Gastrocnemius medialis (tissue), 4 donors: Measurements from ENCODE around the gene PERM1. TPM values are rescaled to one million over a fixed set of nuclear protein-coding genes. Genes with fewer than 3 reads are reported as not detected.
"Not testable (repeated sequence)": the region's sequence is repeated elsewhere in the genome, so short reads cannot be mapped to it uniquely, and the experiment has no call there.

ENCODE experiments used
- ATAC-seq, 2 donors: fragments of 150-250 bp; one replicate each; pipeline ENCODE4 v1.9.1; 2016
- DNase-seq, 2 donors: peaks; one replicate each; pipeline ENCODE4 v3.0.0-alpha.2; 2019
- H3K27ac ChIP-seq, 4 donors: fragments of 200-600 bp; sonication (generic); 1 replicate in 1 of 4; 2 replicates in 3 of 4; pipeline ENCODE4 v1.5.1; 2016 to 2018; ENCODE audit warnings: mild to moderate bottlenecking in 2 of 4, moderate library complexity in 1 of 4
- H3K27me3 ChIP-seq, 3 donors: fragments of 200-600 bp; sonication (generic) in 2 of 3; 1 replicate in 1 of 3; 2 replicates in 2 of 3; pipeline versions ENCODE4 v1.5.1 to v1.6.0; 2016 to 2019; ENCODE audit warnings: mild to moderate bottlenecking in 1 of 3, moderate library complexity in 1 of 3
- H3K36me3 ChIP-seq, 2 donors: fragments of 200-600 bp; sonication (generic) in 1 of 2; one replicate each; pipeline ENCODE4 v1.5.1; 2017 to 2018
- H3K4me1 ChIP-seq, 2 donors: fragments of 200-600 bp; sonication (generic) in 1 of 2; one replicate each; pipeline ENCODE4 v1.5.1; 2016 to 2017; ENCODE audit warnings: mild to moderate bottlenecking in 2 of 2
- H3K4me3 ChIP-seq, 4 donors: fragments of 200-600 bp; sonication (generic) in 3 of 4; 1 replicate in 1 of 4; 2 replicates in 3 of 4; pipeline ENCODE4 v1.5.1; 2016 to 2019; ENCODE audit warnings: mild to moderate bottlenecking in 2 of 4
- H3K9me3 ChIP-seq, 3 donors: fragments of 200-600 bp; sonication (generic) in 2 of 3; 1 replicate in 1 of 3; 2 replicates in 2 of 3; pipeline ENCODE4 v1.5.1; 2016 to 2019
- POLR2A ChIP-seq, 2 donors: fragments of 450-650 bp; IDR thresholded peaks; one replicate each; pipeline ENCODE4 v1.6.1; 2017; ENCODE audit warnings: antibody characterized with exemption in 2 of 2, mild to moderate bottlenecking in 2 of 2, moderate library complexity in 2 of 2
- in situ Hi-C, 4 donors: fragments of 200-750 bp; cut with MboI; loops; one replicate each; pipeline versions ENCODE4 v1.15.0 to v1.8.0; 2017; ENCODE audit warnings: low sequenced_read_pairs in 4 of 4
- intact Hi-C: fragments of 100-400 bp; cut with DNase I; formaldehyde crosslinking; loops from one replicate; pipeline ENCODE4 v1.15.1; 2023; ENCODE audit warnings: low total_unique reads
- total RNA-seq, 4 donors: library from RNA; depleted of rRNA; stranded (reverse); fragments of >200 nt; gene quantifications; one replicate each; pipeline versions ENCODE4 v1.1.0 to v1.2.3, GENCODE V29; 2016
- TF ChIP-seq, protein P1 (sequence below), 5 experiments: fragments of 450-650 bp in 3 of 5; fragments of 200-600 bp in 2 of 5; sonication (generic) in 2 of 5; IDR thresholded peaks in 4 of 5; conservative IDR thresholded peaks in 1 of 5; 1 replicate in 4 of 5; 2 replicates in 1 of 5; pipeline ENCODE4 v1.5.1; 2016 to 2019; ENCODE audit warnings: antibody characterized with exemption in 5 of 5, mild to moderate bottlenecking in 3 of 5, moderate library complexity in 3 of 5

The PERM1 gene
- total RNA-seq, 4 donors from 2014 or later: 38.9 to 218 (median 98.8) TPM

DNA sequence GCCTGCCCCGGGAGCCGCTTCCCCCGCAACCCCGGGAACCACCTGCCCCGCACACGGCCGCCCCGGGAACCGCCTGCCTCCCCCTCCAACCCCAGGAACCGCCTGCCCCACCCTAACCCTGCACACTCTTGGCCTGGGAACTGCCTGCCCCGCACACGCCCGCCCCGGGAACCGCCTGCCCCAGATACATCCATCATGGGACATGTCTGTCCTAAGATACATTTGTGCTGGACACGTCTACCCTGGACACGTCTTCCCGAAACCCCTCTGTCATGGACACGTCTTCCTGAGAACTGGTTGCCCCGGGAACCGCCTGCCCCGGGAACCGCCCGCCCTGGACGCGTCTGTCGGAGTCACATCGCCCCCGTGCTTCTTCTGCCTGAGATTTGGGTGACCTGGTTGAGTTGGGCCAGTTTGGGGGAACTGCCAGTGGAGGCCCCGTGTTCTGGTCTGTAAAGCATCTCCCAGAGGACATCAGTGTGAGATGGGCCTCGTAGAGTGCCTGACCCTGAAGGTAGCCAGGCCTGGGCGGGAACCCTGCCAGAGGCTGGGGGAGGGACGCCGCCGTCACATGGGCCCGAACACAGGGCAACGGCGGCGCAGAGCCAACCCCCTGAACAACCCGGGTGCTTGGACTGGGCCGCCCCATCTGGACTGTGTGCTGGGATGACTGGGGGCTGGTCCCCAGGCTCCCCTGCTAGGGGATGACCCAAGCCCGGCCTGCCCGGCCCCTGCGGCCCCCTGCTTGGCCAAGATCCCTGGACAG lies 3.6 kb downstream of the PERM1 start:
- Histone ChIP-seq H3K4me3 (peak overlapping the region; percentile 57 to 65 (median 58)), H3K9me3 (no peaks in the 10 kb centered on the region), H3K27me3 (peaks cover 0 to 2% (median 0%) of the 10 kb centered on the region in 3 donors), H3K27ac (peak overlapping the region; percentile 100), H3K4me1 (peaks cover 23 to 44% of the 10 kb centered on the region in 2 donors), H3K36me3 (no peaks in the 10 kb centered on the region)
- in situ Hi-C loops (no loop called here), intact Hi-C loops (no loop called here)
- DNase-seq (peak; percentile 67 to 89), ATAC-seq (peak in 1 of 2 donors; percentile 10)
- TF ChIP-seq, protein P1, sequence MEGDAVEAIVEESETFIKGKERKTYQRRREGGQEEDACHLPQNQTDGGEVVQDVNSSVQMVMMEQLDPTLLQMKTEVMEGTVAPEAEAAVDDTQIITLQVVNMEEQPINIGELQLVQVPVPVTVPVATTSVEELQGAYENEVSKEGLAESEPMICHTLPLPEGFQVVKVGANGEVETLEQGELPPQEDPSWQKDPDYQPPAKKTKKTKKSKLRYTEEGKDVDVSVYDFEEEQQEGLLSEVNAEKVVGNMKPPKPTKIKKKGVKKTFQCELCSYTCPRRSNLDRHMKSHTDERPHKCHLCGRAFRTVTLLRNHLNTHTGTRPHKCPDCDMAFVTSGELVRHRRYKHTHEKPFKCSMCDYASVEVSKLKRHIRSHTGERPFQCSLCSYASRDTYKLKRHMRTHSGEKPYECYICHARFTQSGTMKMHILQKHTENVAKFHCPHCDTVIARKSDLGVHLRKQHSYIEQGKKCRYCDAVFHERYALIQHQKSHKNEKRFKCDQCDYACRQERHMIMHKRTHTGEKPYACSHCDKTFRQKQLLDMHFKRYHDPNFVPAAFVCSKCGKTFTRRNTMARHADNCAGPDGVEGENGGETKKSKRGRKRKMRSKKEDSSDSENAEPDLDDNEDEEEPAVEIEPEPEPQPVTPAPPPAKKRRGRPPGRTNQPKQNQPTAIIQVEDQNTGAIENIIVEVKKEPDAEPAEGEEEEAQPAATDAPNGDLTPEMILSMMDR (IDR thresholded peaks at IDR 0.05 in 4 of 5, conservative IDR thresholded peaks at IDR 0.05 in 1 of 5): no peak
- peak in 1 of 2 donors; percentile 39 for TF ChIP-seq POLR2A (IDR thresholded peaks at IDR 0.05)

DNA sequence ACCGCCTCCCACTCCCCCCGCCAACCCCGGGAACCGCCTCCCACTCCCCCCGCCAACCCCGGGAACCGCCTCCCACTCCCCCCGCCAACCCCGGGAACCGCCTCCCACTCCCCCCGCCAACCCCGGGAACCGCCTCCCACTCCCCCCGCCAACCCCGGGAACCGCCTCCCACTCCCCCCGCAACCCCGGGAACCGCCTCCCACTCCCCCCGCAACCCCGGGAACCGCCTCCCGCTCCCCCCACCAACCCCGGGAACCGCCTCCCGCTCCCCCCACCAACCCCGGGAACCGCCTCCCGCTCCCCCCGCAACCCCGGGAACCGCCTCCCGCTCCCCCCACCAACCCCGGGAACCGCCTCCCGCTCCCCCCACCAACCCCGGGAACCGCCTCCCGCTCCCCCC lies 5.1 kb downstream of the PERM1 start:
- in situ Hi-C loops, H3K27me3 ChIP-seq, H3K9me3 ChIP-seq, ATAC-seq, intact Hi-C loops, H3K36me3 ChIP-seq: not testable (repeated sequence)
- Histone ChIP-seq H3K27ac (peak overlapping the region in 1 of 4 donors; percentile 89), H3K4me3 (peak overlapping the region in 1 of 4 donors; percentile 47), H3K4me1 (peaks cover 20 to 49% of the 10 kb centered on the region in 2 donors)
- peak; percentile 64 to 78 for DNase-seq

DNA sequence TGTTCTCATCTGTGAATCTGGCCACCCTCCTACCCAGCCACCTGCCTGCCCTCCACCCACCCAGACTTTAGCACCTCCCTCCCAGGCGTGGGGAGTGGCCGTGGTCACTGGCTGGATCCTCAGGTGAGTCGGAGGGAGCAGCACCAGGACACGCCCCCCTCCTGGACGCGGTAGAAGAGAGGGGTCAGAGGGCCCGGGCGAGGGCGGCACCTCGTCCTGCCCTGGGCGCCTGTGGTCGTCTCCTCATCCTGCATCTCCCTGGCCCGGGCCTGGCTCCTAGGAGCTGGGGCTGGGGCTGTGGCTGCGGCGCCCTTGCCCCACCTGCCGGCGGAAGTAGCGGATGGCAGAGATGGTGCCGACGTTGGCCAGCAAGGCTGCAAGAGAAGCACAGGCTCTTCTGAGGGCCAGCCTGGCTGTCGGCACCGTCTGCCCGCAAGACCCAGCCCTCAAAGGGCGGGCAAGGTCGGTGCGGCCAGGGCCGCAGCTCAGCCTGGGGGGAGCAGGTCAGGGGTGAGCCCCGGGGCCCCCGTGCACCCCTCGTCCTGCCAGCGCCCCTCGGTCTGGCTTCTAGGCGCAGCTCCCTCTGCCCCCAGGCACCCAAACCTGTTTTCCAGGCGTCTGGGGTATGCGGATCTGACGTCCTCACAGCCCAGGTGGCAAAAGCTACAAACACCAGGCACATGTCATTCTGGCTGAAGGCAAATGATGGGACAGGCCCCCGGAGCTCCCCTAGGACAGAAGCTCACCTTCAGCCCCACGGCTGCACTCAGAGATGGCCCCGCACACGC lies 5.8 kb downstream of the PERM1 start:
- TF ChIP-seq POLR2A (IDR thresholded peaks at IDR 0.05): peak in 1 of 2 donors; percentile 13
- TF ChIP-seq, protein P1 (IDR thresholded peaks at IDR 0.05 in 4 of 5, conservative IDR thresholded peaks at IDR 0.05 in 1 of 5): peak; percentile 49 to 59 (median 56)
- peak overlapping the region; percentile 37 to 47 (median 42) for H3K4me3 ChIP-seq
- peak overlapping the region; percentile 88 to 94 (median 91) for H3K27ac ChIP-seq
- ATAC-seq: peak; percentile 2 to 22
- peaks cover 16 to 47% of the 10 kb centered on the region in 2 donors for H3K4me1 ChIP-seq
- H3K9me3 ChIP-seq: no peaks in the 10 kb centered on the region
- no peaks in the 10 kb centered on the region for H3K36me3 ChIP-seq
- in situ Hi-C loops: no loop called here
- intact Hi-C loops: no loop called here
- H3K27me3 ChIP-seq: peaks cover 1 to 3% (median 2%) of the 10 kb centered on the region in 3 donors
- DNase-seq: peak in 1 of 2 donors; percentile 76

DNA sequence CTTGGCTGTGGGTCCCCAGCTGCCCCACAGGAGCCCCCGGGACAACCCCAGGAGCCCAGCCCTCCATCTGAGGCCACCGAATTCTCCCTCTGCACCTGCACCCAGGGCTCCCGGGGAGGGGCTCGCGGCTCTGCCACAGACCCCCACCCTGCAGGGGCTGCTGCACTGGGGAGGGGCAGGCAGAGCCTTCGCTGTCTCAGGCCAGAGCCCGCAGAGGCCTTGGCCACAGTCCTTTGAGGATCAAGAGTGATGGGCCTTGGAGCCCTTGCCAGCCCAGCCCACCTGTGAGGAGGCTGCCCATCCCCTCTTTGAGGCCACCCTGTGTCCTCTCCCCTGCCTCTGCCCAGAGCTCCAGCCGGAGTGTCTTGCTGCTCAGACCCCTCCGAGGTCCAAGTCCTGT lies 6.5 kb downstream of the PERM1 start:
- no peak for TF ChIP-seq POLR2A (IDR thresholded peaks at IDR 0.05)
- TF ChIP-seq, protein P1 (IDR thresholded peaks at IDR 0.05 in 4 of 5, conservative IDR thresholded peaks at IDR 0.05 in 1 of 5): no peak
- intact Hi-C loops: no loop called here
- Histone ChIP-seq H3K4me1 (peaks cover 12 to 44% of the 10 kb centered on the region in 2 donors), H3K4me3 (no peak overlapping the region), H3K9me3 (no peaks in the 10 kb centered on the region), H3K27ac (peak overlapping the region; percentile 88 to 94 (median 91)), H3K36me3 (no peaks in the 10 kb centered on the region), H3K27me3 (peaks cover 6 to 10% (median 8%) of the 10 kb centered on the region in 3 donors)
- no peak for ATAC-seq
- DNase-seq: peak in 1 of 2 donors; percentile 42
- in situ Hi-C loops: no loop called here
